HepG2 (cell line): ENCODE results near the gene PTPMT1. TPM values are rescaled to one million over a fixed set of nuclear protein-coding genes. Genes with fewer than 3 reads are reported as not detected.

Source experiments
- CEBPB ChIP-seq: IDR thresholded peaks from 2 replicates; pipeline ENCODE4 v1.6.1; 2011; ENCODE audit warnings: low read depth, low read length, improper control_type of control experiment, borderline replicate concordance
- ETV5 ChIP-seq: IDR thresholded peaks from 2 replicates; pipeline ENCODE4 v1.6.1; 2018; ENCODE audit warnings: missing biosample characterization, missing genetic modification reagents, inconsistent platforms, borderline replicate concordance
- GATAD1 ChIP-seq: IDR thresholded peaks from 2 replicates; pipeline ENCODE4 v1.6.1; 2016; ENCODE audit warnings: missing genetic modification reagents, missing compliant biosample characterization
- KLF16 ChIP-seq, 2 experiments: sonication (generic) in 1 of 2; formaldehyde crosslinking in 1 of 2; IDR thresholded peaks; 2 replicates each; pipeline versions ENCODE4 v1.6.1 to v1.8.0; 2016 to 2023; ENCODE audit warnings: missing genetic modification reagents in 2 of 2, missing compliant biosample characterization in 1 of 2
- KMT2B ChIP-seq: IDR thresholded peaks from 2 replicates; pipeline ENCODE4 v1.6.1; 2016; ENCODE audit warnings: missing genetic modification reagents, missing compliant biosample characterization
- MBD4 ChIP-seq: IDR thresholded peaks from 2 replicates; pipeline ENCODE4 v1.6.1; 2012; ENCODE audit warnings: low read length, inconsistent platforms, borderline replicate concordance
- MIER2 ChIP-seq: IDR thresholded peaks from 2 replicates; pipeline ENCODE4 v1.6.1; 2016; ENCODE audit warnings: missing biosample characterization, missing genetic modification reagents
- PCBP1 ChIP-seq: fragments of 200-400 bp; formaldehyde crosslinking; IDR thresholded peaks from 2 replicates; pipeline ENCODE4 v1.6.1; 2017; ENCODE audit warnings: mild to moderate bottlenecking, low read depth, low read length, borderline replicate concordance
- PHF20 ChIP-seq: sonication (generic); formaldehyde crosslinking; IDR thresholded peaks from 2 replicates; pipeline ENCODE4 v1.5.0; 2020; ENCODE audit warnings: mild to moderate bottlenecking, missing genetic modification reagents
- PHF8 ChIP-seq: sonication (generic); formaldehyde crosslinking; IDR thresholded peaks from 2 replicates; pipeline ENCODE4 v1.5.0; 2020; ENCODE audit warnings: missing genetic modification reagents
- PLRG1 ChIP-seq: fragments of 450-650 bp; conservative IDR thresholded peaks from 2 replicates; pipeline ENCODE4 v1.6.1; 2016
- RAD21 ChIP-seq: fragments of 450-650 bp; formaldehyde crosslinking; IDR thresholded peaks from 2 replicates; pipeline ENCODE4 v1.5.0; 2020; ENCODE audit warnings: mild to moderate bottlenecking
- SALL1 ChIP-seq: sonication (generic); formaldehyde crosslinking; IDR thresholded peaks from 2 replicates; pipeline ENCODE4 v1.8.0; 2022; ENCODE audit warnings: mild to moderate bottlenecking, missing genetic modification reagents
- SAP130 ChIP-seq: IDR thresholded peaks from 2 replicates; pipeline ENCODE4 v1.6.1; 2016; ENCODE audit warnings: low read depth
- SMC3 ChIP-seq: IDR thresholded peaks from 2 replicates; pipeline ENCODE4 v1.6.1; 2011; ENCODE audit warnings: low read length, improper control_type of control experiment
- SP5 ChIP-seq: IDR thresholded peaks from 2 replicates; pipeline ENCODE4 v1.6.1; 2016; ENCODE audit warnings: low read depth, borderline replicate concordance
- TBX3 ChIP-seq: fragments of 450-650 bp; IDR thresholded peaks from 2 replicates; pipeline ENCODE4 v1.6.1; 2017; ENCODE audit warnings: antibody characterized with exemption, mild to moderate bottlenecking, inconsistent platforms, borderline replicate concordance
- ZFP36L1 ChIP-seq: sonication (generic); formaldehyde crosslinking; IDR thresholded peaks from 2 replicates; pipeline ENCODE4 v1.8.0; 2022; ENCODE audit warnings: mild to moderate bottlenecking, missing genetic modification reagents, moderate library complexity
- ZNF501 ChIP-seq: sonication (generic); formaldehyde crosslinking; IDR thresholded peaks from 2 replicates; pipeline ENCODE4 v1.5.1; 2020; ENCODE audit warnings: mild to moderate bottlenecking, moderate library complexity, missing genetic modification reagents
- ZNF761 ChIP-seq: sonication (generic); formaldehyde crosslinking; conservative IDR thresholded peaks from 2 replicates; pipeline ENCODE4 v1.4.0; 2020; ENCODE audit warnings: mild to moderate bottlenecking, missing genetic modification reagents
- polyA plus RNA-seq, 8 experiments: library from polyadenylated mRNA; depleted of rRNA in 3 of 8; stranded (reverse) in 7 of 8; unstranded in 1 of 8; fragments of >200 nt; fragmentation: Illumina TruSeq in 4 of 8; extraction: Trizol in 4 of 8; gene quantifications; 2 replicates each; pipeline versions ENCODE4 v1.2.1 to v1.2.3, GENCODE V29; 2011 to 2016; ENCODE audit warnings: low read depth in 4 of 8, missing spikeins in 1 of 8, mixed read lengths in 1 of 8; ENCODE audit not compliant: insufficient read depth in 1 of 8
- total RNA-seq, 5 experiments: library from RNA; depleted of rRNA; stranded (reverse); fragments of >200 nt; fragmentation: Illumina TruSeq; extraction: Trizol; gene quantifications; 2 replicates each; pipeline ENCODE4 v1.2.3, GENCODE V29; 2016; ENCODE audit warnings: low read depth in 1 of 5
- TF ChIP-seq, protein P1 (sequence below): sonication (generic); formaldehyde crosslinking; IDR thresholded peaks from 2 replicates; pipeline ENCODE4 v1.4.0; 2020; ENCODE audit warnings: missing genetic modification reagents
- TF ChIP-seq, protein P2 (sequence below): sonication (generic); formaldehyde crosslinking; IDR thresholded peaks from 2 replicates; pipeline ENCODE4 v1.4.0; 2020; ENCODE audit warnings: missing genetic modification reagents
- TF ChIP-seq, protein P3 (sequence below): sonication (generic); formaldehyde crosslinking; IDR thresholded peaks from 2 replicates; pipeline ENCODE4 v1.4.0; 2020; ENCODE audit warnings: mild to moderate bottlenecking, missing genetic modification reagents
- TF ChIP-seq, protein P4 (sequence below): sonication (generic); formaldehyde crosslinking; IDR thresholded peaks from 2 replicates; pipeline ENCODE4 v1.8.1; 2022; ENCODE audit warnings: mild to moderate bottlenecking, missing genetic modification reagents

PTPMT1 gene
- total and polyA plus RNA-seq, 2 of the 13 experiments (the other 11 are each of a cell fraction or from before 2014, with no cell fraction given), result 55.6 to 129 TPM

DNA sequence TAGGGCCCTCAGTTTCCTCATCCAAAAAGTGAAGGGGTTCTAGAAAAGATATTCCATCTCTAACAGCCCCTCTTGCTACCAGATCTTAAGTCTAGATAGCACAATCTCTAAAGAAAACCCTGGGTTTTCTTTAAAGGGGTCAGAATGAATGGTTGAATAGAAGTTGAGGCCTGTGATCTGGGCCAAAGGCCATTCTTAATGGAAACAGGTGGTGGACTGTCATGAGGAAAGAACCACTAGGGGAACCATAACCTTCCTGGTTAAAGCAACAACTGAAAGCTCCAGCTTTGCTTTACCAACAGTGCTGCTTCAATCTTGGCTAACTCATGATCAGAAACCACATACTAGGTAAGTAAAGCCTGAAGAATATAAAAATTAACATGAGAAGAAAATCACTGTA is 14.3 kb upstream of the PTPMT1 start (continued):
- TF ChIP-seq PHF20 (no peak), MIER2 (CRISPR knock-in tag) (no peak), SALL1 (CRISPR knock-in tag) (no peak), PHF8 (CRISPR knock-in tag) (no peak), RAD21 (CRISPR knock-in tag) (0 out of 2 replicates have a peak, but pooled peaks have one; percentile 23), KMT2B (CRISPR knock-in tag) (no peak), SP5 (no peak), ZNF761 (CRISPR knock-in tag) (no peak), SMC3 (peak; percentile 25; the same call in 1 of the 2 replicates), ZNF501 (CRISPR knock-in tag) (no peak), PCBP1 (no peak), SAP130 (CRISPR knock-in tag) (peak; percentile 31; the same call in 1 of the 2 replicates), CEBPB (no peak), KLF16 (CRISPR knock-in tag; IDR thresholded peaks at IDR 0.05) (no peak), MBD4 (no peak), ETV5 (CRISPR knock-in tag) (no peak), GATAD1 (CRISPR knock-in tag) (no peak), PLRG1 (no peak), ZFP36L1 (CRISPR knock-in tag) (no peak), TBX3 (no peak)
- TF ChIP-seq, protein P1, sequence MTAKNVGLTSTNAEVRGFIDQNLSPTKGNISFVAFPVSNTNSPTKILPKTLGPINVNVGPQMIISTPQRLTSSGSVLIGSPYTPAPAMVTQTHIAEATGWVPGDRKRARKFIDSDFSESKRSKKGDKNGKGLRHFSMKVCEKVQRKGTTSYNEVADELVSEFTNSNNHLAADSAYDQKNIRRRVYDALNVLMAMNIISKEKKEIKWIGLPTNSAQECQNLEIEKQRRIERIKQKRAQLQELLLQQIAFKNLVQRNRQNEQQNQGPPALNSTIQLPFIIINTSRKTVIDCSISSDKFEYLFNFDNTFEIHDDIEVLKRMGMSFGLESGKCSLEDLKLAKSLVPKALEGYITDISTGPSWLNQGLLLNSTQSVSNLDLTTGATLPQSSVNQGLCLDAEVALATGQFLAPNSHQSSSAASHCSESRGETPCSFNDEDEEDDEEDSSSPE (CRISPR knock-in tag), result 0 out of 2 replicates have a peak, but pooled peaks have one; percentile 22
- TF ChIP-seq, protein P2, sequence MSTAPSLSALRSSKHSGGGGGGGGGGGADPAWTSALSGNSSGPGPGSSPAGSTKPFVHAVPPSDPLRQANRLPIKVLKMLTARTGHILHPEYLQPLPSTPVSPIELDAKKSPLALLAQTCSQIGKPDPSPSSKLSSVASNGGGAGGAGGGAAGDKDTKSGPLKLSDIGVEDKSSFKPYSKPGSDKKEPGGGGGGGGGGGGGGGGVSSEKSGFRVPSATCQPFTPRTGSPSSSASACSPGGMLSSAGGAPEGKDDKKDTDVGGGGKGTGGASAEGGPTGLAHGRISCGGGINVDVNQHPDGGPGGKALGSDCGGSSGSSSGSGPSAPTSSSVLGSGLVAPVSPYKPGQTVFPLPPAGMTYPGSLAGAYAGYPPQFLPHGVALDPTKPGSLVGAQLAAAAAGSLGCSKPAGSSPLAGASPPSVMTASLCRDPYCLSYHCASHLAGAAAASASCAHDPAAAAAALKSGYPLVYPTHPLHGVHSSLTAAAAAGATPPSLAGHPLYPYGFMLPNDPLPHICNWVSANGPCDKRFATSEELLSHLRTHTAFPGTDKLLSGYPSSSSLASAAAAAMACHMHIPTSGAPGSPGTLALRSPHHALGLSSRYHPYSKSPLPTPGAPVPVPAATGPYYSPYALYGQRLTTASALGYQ (CRISPR knock-in tag), result no peak
- TF ChIP-seq, protein P3, sequence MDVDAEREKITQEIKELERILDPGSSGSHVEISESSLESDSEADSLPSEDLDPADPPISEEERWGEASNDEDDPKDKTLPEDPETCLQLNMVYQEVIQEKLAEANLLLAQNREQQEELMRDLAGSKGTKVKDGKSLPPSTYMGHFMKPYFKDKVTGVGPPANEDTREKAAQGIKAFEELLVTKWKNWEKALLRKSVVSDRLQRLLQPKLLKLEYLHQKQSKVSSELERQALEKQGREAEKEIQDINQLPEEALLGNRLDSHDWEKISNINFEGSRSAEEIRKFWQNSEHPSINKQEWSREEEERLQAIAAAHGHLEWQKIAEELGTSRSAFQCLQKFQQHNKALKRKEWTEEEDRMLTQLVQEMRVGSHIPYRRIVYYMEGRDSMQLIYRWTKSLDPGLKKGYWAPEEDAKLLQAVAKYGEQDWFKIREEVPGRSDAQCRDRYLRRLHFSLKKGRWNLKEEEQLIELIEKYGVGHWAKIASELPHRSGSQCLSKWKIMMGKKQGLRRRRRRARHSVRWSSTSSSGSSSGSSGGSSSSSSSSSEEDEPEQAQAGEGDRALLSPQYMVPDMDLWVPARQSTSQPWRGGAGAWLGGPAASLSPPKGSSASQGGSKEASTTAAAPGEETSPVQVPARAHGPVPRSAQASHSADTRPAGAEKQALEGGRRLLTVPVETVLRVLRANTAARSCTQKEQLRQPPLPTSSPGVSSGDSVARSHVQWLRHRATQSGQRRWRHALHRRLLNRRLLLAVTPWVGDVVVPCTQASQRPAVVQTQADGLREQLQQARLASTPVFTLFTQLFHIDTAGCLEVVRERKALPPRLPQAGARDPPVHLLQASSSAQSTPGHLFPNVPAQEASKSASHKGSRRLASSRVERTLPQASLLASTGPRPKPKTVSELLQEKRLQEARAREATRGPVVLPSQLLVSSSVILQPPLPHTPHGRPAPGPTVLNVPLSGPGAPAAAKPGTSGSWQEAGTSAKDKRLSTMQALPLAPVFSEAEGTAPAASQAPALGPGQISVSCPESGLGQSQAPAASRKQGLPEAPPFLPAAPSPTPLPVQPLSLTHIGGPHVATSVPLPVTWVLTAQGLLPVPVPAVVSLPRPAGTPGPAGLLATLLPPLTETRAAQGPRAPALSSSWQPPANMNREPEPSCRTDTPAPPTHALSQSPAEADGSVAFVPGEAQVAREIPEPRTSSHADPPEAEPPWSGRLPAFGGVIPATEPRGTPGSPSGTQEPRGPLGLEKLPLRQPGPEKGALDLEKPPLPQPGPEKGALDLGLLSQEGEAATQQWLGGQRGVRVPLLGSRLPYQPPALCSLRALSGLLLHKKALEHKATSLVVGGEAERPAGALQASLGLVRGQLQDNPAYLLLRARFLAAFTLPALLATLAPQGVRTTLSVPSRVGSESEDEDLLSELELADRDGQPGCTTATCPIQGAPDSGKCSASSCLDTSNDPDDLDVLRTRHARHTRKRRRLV, result no peak
- TF ChIP-seq, protein P4, sequence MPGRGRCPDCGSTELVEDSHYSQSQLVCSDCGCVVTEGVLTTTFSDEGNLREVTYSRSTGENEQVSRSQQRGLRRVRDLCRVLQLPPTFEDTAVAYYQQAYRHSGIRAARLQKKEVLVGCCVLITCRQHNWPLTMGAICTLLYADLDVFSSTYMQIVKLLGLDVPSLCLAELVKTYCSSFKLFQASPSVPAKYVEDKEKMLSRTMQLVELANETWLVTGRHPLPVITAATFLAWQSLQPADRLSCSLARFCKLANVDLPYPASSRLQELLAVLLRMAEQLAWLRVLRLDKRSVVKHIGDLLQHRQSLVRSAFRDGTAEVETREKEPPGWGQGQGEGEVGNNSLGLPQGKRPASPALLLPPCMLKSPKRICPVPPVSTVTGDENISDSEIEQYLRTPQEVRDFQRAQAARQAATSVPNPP (CRISPR knock-in tag), result no peak
